Renal cortical epithelial cell (primary cell): Measurements from ENCODE around the gene SPRY4. TPM values are rescaled to one million over a fixed set of nuclear protein-coding genes. Genes with fewer than 3 reads are reported as not detected.
"Not testable (repeated sequence)": the region's sequence is repeated elsewhere in the genome, so short reads cannot be mapped to it uniquely, and the experiment has no call there.

Source experiments
- DNase-seq: peaks from one replicate; pipeline ENCODE4 v3.0.0-alpha.2; 2011; ENCODE audit warnings: low read depth
- total RNA-seq: library from RNA; depleted of rRNA; stranded (reverse); fragments of >200 nt; gene quantifications from 2 replicates; pipeline ENCODE4 v1.2.3, GENCODE V29; 2014

SPRY4 gene
- total RNA-seq, 1 donor from 2014 or later: 3.4 TPM

- DNase-seq: no peak
Observed at GRCh38 chr5:142315096-142315900, 9.5 kb downstream of the SPRY4 start.

- DNase-seq: no peak
Observed at GRCh38 chr5:142314606-142315005, 10.2 kb downstream of the SPRY4 start.

GRCh38 chr5:142314109-142314508, 10.7 kb downstream of the SPRY4 start:
- DNase-seq: no peak

GRCh38 chr5:142313682-142314081, 11.1 kb downstream of the SPRY4 start:
- DNase-seq: no peak

- DNase-seq: no peak
Observed at GRCh38 chr5:142313275-142313674, 11.5 kb downstream of the SPRY4 start.

GRCh38 chr5:142312399-142312798, 12.4 kb downstream of the SPRY4 start:
- no peak for DNase-seq

GRCh38 chr5:142311725-142312124, 13.1 kb downstream of the SPRY4 start:
- no peak for DNase-seq

GRCh38 chr5:142310803-142311202, 14.0 kb downstream of the SPRY4 start:
- no peak for DNase-seq

GRCh38 chr5:142309747-142310318, 15.0 kb downstream of the SPRY4 start:
- DNase-seq: no peak

- no peak for DNase-seq
Observed at GRCh38 chr5:142308358-142308757, 16.5 kb downstream of the SPRY4 start.

- DNase-seq: no peak
Observed at GRCh38 chr5:142307146-142307890, 17.5 kb downstream of the SPRY4 start.

- no peak for DNase-seq
Observed at GRCh38 chr5:142306077-142306502, 18.7 kb downstream of the SPRY4 start.

- DNase-seq: no peak
Observed at GRCh38 chr5:142305211-142305610, 19.6 kb downstream of the SPRY4 start.

GRCh38 chr5:142304013-142304701, 20.7 kb downstream of the SPRY4 start:
- no peak for DNase-seq

- DNase-seq: no peak
Observed at GRCh38 chr5:142303565-142303964, 21.3 kb downstream of the SPRY4 start.

GRCh38 chr5:142301540-142301939, 23.3 kb downstream of the SPRY4 start:
- DNase-seq: no peak

GRCh38 chr5:142300677-142301076, 24.1 kb downstream of the SPRY4 start:
- no peak for DNase-seq

- DNase-seq: no peak
Observed at GRCh38 chr5:142298789-142299188, 26.0 kb downstream of the SPRY4 start.

GRCh38 chr5:142297786-142298185, 27.0 kb downstream of the SPRY4 start:
- DNase-seq: not testable (repeated sequence)

GRCh38 chr5:142296914-142297417, 27.9 kb downstream of the SPRY4 start:
- DNase-seq: peak; percentile 85

GRCh38 chr5:142295960-142296860, 28.6 kb downstream of the SPRY4 start:
- no peak for DNase-seq
